ENCODE data around the gene KCNJ14. TPM values are rescaled to one million over a fixed set of nuclear protein-coding genes. Genes with fewer than 3 reads are reported as not detected.

The KCNJ14 gene
- total and polyA plus RNA-seq, 2 of the 8 experiments (the other 6 are each of a cell fraction or from before 2014, with no cell fraction given): 0.45 to 0.89 TPM

DNA sequence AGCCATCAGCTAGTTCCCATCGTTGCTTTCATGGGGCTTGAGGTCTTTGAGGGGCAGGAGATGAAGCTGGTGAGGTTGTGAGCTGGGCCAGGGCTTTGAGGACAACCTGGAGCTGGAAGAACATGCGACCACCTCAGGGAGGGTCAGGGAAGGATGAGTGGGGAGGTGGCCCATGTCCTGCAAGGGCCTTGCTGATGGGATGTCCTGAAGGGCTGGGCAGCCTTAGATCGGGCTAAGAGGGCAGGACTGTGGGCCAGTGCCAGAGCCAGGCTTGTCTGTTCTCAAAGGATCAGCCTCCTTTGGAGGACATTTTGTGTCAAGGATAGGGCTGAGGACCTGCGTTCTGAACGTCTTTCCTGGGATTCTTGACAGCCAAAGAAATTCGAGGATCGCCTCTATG, 24.3 kb downstream of the KCNJ14 start:
- DNase-seq (ENCODE audit: low read depth in 1 of 2, low spot score in 2 of 2) (no peak), FAIRE-seq (no peak)

More for the DNA sequence above, 24.3 kb downstream of the KCNJ14 start:
- no peak overlapping the region for H2BK5ac ChIP-seq (ENCODE audit: low read depth, low read length)
- peak overlapping the region; percentile 68; the same call in 1 of the 2 replicates for H2BK12ac ChIP-seq (ENCODE audit: low read depth, low read length)
- ChIA-PET CTCF (ENCODE audit: partially characterized antibody) (interaction anchor here (0.7 to 3.4 kb wide), 3 partner anchors 8 to 106 kb away, joined by 3 to 18 read pairs (median 3); no protein-coding TSS in a partner anchor), POLR2A (ENCODE audit: partially characterized antibody) (interaction anchor here (0.6 to 11.4 kb wide), 18 partner anchors 9 to 166 kb away, joined by 3 to 176 read pairs (median 4); partner anchors contain the start of genes FAM83E, GRWD1, KCNJ14 and SYNGR4)
- H3K4me2 ChIP-seq (ENCODE audit: insufficient read depth in 1 of 2, low read depth in 2 of 2, low read length in 2 of 2): no peak overlapping the region; a peak in 1 of 4 replicates
- H3K79me1 ChIP-seq (ENCODE audit: low read depth, low read length): no peaks in the 10 kb centered on the region; the same call in 1 of the 2 replicates
- TF ChIP-seq POLR2AphosphoS5 (IDR thresholded peaks at IDR 0.05; ENCODE audit: low read depth, low read length) (peak; percentile 46; the same call in 1 of the 2 replicates), NANOG (IDR thresholded peaks at IDR 0.05; ENCODE audit: insufficient read depth, low read depth, low read length, poor library complexity, severe bottlenecking) (no peak), HDAC2 (IDR thresholded peaks at IDR 0.05; ENCODE audit: borderline replicate concordance in 1 of 2, low read depth in 2 of 2, low read length in 2 of 2) (no peak)
- no peak overlapping the region; the same call in 1 of the 2 replicates for H3K27ac ChIP-seq (ENCODE audit: low read depth, low read length)
- H2BK120ac ChIP-seq (replicated peaks; ENCODE audit: low read depth, low read length): no peak overlapping the region
- H3K4me3 ChIP-seq (ENCODE audit: extremely low read depth in 1 of 4, insufficient read depth in 2 of 4, low read depth in 3 of 4, low read length in 4 of 4): no peak overlapping the region
- WGBS, 2 experiments (ENCODE audit: extremely low coverage in 1 of 2, insufficient coverage in 1 of 2, insufficient read length in 1 of 2, insufficient replicate concordance in 2 of 2, low coverage in 1 of 2, low lambda C conversion rate in 2 of 2, missing lambda C conversion rate in 1 of 2): 95% methylated on average over 7 of the region's 7 CpGs; no CpG with 5 or more reads in 1 of the 2 experiments
- peaks cover 9 to 12% of the 10 kb centered on the region in 2 experiments for H4K20me1 ChIP-seq (replicated peaks in 1 of 2; ENCODE audit: control insufficient read depth in 1 of 2, insufficient read depth in 2 of 2, low read length in 2 of 2)
- no peaks in the 10 kb centered on the region for H3K79me2 ChIP-seq (ENCODE audit: control insufficient read depth in 1 of 2, insufficient read depth in 2 of 2, low read length in 2 of 2)
- H3K23me2 ChIP-seq (ENCODE audit: low read depth, low read length): peaks cover 2% of the 10 kb centered on the region; the same call in 1 of the 2 replicates
- no peak overlapping the region for H3K18ac ChIP-seq (ENCODE audit: extremely low read depth, low read length)
- H3K23ac ChIP-seq (ENCODE audit: insufficient read length): no peak overlapping the region
- no peak overlapping the region for H4K8ac ChIP-seq (ENCODE audit: extremely low read depth, insufficient read depth, low read length)
- H2BK15ac ChIP-seq (ENCODE audit: low read length): no peak overlapping the region
- peaks cover 0 to 1% (median 0%) of the 10 kb centered on the region in 4 experiments; a peak in 1 of 7 replicates for H3K4me1 ChIP-seq (replicated peaks in 1 of 4; ENCODE audit: control insufficient read depth in 3 of 4, insufficient read depth in 4 of 4, low read length in 3 of 4)
- no peak overlapping the region for H3K14ac ChIP-seq (ENCODE audit: insufficient read length)
- no peak overlapping the region for H3K56ac ChIP-seq (replicated peaks; ENCODE audit: insufficient read length, low read depth, low read length)
- H3K4ac ChIP-seq (replicated peaks; ENCODE audit: insufficient read length, low read depth, low read length): no peak overlapping the region
- no peak overlapping the region for H2AK5ac ChIP-seq (ENCODE audit: low read depth, low read length)
- no peak overlapping the region for H2AFZ ChIP-seq (ENCODE audit: low read length)
- no peak overlapping the region for H4K5ac ChIP-seq (ENCODE audit: insufficient read length, low read depth, low read length)
- H3K36me3 ChIP-seq (ENCODE audit: control insufficient read depth in 2 of 4, insufficient read depth in 4 of 4, low read length in 3 of 4): peaks cover 15 to 47% (median 32%) of the 10 kb centered on the region in 4 experiments
- no peak overlapping the region for H3K9ac ChIP-seq (replicated peaks in 1 of 4; ENCODE audit: extremely low read depth in 1 of 4, low read depth in 3 of 4, low read length in 3 of 4)
- no peaks in the 10 kb centered on the region for H3K27me3 ChIP-seq (replicated peaks in 1 of 4; ENCODE audit: control insufficient read depth in 3 of 4, extremely low read depth in 1 of 4, insufficient read depth in 3 of 4, low read length in 3 of 4)
- no peak overlapping the region for H2BK20ac ChIP-seq (ENCODE audit: low read length)
- no peaks in the 10 kb centered on the region for H3K9me3 ChIP-seq (ENCODE audit: insufficient read depth in 2 of 2, low read depth in 1 of 2, low read length in 1 of 2)
- no peak overlapping the region for H4K91ac ChIP-seq (replicated peaks; ENCODE audit: insufficient read length, low read length)

Data from H1 (cell line).